ENCODE measurements around the gene TENT5C. TPM values are rescaled to one million over a fixed set of nuclear protein-coding genes. Genes with fewer than 3 reads are reported as not detected.

TENT5C gene
- total RNA-seq, 5 donors from 2014 or later (not counting 1 experiment from before 2014, with no cell fraction given): 7.6 to 133 (median 11.2) TPM

DNA sequence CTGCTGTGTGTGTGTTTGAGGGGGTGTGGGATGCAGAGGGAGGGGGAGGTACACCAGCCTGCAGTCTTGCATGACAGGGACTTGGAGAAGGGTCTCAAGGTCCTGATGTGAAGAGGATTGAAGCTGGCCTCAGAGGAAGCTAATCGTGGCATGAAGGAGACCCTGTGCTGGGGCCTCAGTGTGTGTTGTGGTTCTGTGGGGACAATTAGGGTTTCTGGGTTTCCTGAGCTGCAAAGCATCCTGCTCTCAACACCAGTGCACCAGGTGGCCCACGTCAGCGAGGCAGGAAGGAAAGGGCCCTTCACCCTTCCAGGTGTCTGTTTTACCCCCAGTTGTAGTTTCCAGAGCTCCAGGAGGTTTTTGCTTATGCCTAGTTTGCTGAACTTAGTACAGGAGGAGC is 52.8 kb downstream of the TENT5C start:
- peak overlapping the region; percentile 17 to 80 for H3K27ac Mint-ChIP-seq
- Histone ChIP-seq H3K4me1 (ENCODE audit: control insufficient read depth in 1 of 2, extremely low read depth in 1 of 2, insufficient read depth in 2 of 2, low read length in 2 of 2) (peaks cover 63 to 91% of the 10 kb centered on the region in 2 experiments), H3K27me3 (replicated peaks in 1 of 2; ENCODE audit: control insufficient read depth in 2 of 2, extremely low read depth in 1 of 2, insufficient read depth in 2 of 2, low read length in 1 of 2) (peaks cover 0 to 5% of the 10 kb centered on the region in 2 experiments), H3K36me3 (ENCODE audit: control insufficient read depth in 2 of 2, extremely low read depth in 1 of 2, insufficient read depth in 1 of 2, low read length in 1 of 2) (no peaks in the 10 kb centered on the region), H3K9me3 (no peaks in the 10 kb centered on the region), H3K4me3 (ENCODE audit: control insufficient read depth in 1 of 2, extremely low read depth in 1 of 2, low read length in 1 of 2) (no peak overlapping the region), H3K27ac (ENCODE audit: low read length) (peak overlapping the region; percentile 22)
- peaks cover 89 to 97% (median 95%) of the 10 kb centered on the region in 3 donors for H3K4me1 Mint-ChIP-seq
- H3K27me3 Mint-ChIP-seq: no peaks in the 10 kb centered on the region
- peaks cover 6 to 15% (median 7%) of the 10 kb centered on the region in 3 donors for H3K9me3 Mint-ChIP-seq
- ATAC-seq (replicated peaks in 1 of 4) (peak; percentile 66 to 75 (median 68)), DNase-seq (peak; percentile 47 to 88 (median 77))
- CTCF ChIA-PET: interaction anchor here in 1 of 2 donors (1.0 to 4.8 kb wide), 4 partner anchors 16 to 124 kb away, joined by 3 to 39 read pairs (median 6); partner anchors contain the start of gene TENT5C
- POLR2A ChIA-PET: interaction anchor here (0.6 to 9.6 kb wide), 6 partner anchors 34 to 111 kb away, joined by 4 to 97 read pairs (median 8); partner anchors contain the start of gene TENT5C (in 1 of the 2)
- no peaks in the 10 kb centered on the region for H3K36me3 Mint-ChIP-seq
- no CpG with 5 or more reads among the region's 3 CpGs for WGBS (ENCODE audit: insufficient coverage)
- peak overlapping the region; percentile 26 to 71 (median 31) for H3K4me3 Mint-ChIP-seq

DNA sequence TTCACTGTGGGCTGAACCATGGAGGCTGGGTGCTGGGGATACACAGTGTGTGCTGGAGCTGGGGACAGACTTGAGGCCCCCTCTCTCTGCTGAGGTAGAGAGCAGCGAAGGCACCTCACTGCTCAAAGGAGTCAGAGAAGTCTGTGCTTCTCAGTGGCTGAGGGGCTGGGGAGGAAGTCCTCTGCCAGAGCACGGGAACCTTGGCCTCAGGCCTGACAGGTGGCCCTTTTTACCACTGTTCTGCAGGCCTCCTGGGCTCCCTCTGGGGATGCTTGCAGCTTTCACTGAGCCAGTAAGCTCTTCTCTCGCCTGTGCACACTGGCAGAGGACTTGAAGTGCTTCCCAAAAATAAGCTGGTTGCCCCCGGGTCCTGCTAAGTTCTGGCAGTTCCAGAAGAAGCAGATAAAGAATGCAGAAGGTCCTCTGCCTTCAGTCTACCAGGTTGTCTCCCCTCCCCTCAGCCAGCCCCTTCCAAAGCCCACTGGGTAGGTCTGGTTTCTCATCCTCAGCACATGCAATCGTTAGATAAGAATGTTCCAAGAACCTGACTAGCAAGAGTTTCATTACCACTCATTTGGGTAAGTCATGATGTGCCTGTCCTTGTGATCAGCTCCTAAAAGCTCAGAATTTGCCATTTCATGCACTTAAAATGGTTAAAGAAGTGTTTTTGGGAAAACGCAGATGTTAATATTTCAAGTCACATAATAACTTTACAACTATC is 53.9 kb downstream of the TENT5C start:
- DNase-seq: peak in 4 of 35 experiments; percentile 13 to 31 (median 16)
- no peak overlapping the region for H3K4me3 ChIP-seq (ENCODE audit: control insufficient read depth in 1 of 2, extremely low read depth in 1 of 2, low read length in 1 of 2)
- ChIA-PET CTCF (interaction anchor here (0.5 to 4.8 kb wide), 7 partner anchors 11 to 1319 kb away, joined by 3 to 39 read pairs (median 4); partner anchors contain the start of gene TENT5C (in 1 of the 2)), POLR2A (interaction anchor here (0.6 to 9.6 kb wide), 6 partner anchors 33 to 53 kb away, joined by 3 to 97 read pairs (median 6); partner anchors contain the start of gene TENT5C (in 1 of the 2))
- H3K4me1 ChIP-seq (ENCODE audit: control insufficient read depth in 1 of 2, extremely low read depth in 1 of 2, insufficient read depth in 2 of 2, low read length in 2 of 2): peaks cover 60 to 88% of the 10 kb centered on the region in 2 experiments
- H3K9me3 ChIP-seq: no peaks in the 10 kb centered on the region
- Mint-ChIP-seq H3K36me3 (no peaks in the 10 kb centered on the region), H3K27ac (peak overlapping the region; percentile 20 to 50), H3K4me3 (peak overlapping the region; percentile 22 to 71 (median 29)), H3K27me3 (no peaks in the 10 kb centered on the region), H3K4me1 (peaks cover 89 to 97% (median 95%) of the 10 kb centered on the region in 3 donors), H3K9me3 (peaks cover 6 to 16% (median 7%) of the 10 kb centered on the region in 3 donors)
- ATAC-seq (replicated peaks in 1 of 4): no peak
- no peaks in the 10 kb centered on the region for H3K36me3 ChIP-seq (ENCODE audit: control insufficient read depth in 2 of 2, extremely low read depth in 1 of 2, insufficient read depth in 1 of 2, low read length in 1 of 2)
- 42% methylated on average over 3 of the region's 6 CpGs for WGBS (ENCODE audit: insufficient coverage)
- peaks cover 0 to 5% of the 10 kb centered on the region in 2 experiments for H3K27me3 ChIP-seq (replicated peaks in 1 of 2; ENCODE audit: control insufficient read depth in 2 of 2, extremely low read depth in 1 of 2, insufficient read depth in 2 of 2, low read length in 1 of 2)
- no peak overlapping the region for H3K27ac ChIP-seq (ENCODE audit: low read length)

DNA sequence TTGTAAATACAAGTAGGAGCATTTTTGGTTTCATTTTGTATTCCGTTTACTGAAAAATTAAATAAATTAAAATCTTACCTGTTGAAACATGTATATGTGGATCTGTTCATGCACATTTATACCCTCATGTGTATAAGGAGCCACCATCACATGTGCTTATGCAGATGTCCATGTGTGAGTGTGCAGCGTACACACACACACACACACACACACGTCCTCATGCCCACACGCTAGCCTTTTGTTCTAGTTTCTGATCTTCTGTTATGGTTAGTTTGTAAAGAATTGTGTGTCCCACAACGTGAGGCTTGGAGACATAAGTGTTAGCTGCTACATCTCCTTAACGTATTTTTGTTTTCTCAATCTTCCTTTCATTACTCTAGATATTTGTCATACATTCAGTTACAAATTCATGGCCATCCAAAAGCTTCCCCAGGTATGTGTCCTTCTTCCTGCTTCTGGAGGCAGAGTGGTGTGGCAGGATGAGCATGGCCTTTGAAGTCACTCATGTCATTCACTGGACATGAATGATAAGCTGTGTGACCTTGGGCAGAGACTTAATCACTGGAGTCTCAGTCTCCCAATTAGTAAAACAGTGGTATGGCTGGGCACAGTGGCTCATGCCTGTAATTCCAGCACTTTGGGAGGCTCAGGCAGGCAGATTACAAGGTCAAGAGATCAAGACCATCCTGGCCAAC is 54.6 kb downstream of the TENT5C start:
- Histone ChIP-seq H3K27ac (ENCODE audit: low read length) (no peak overlapping the region), H3K9me3 (no peaks in the 10 kb centered on the region), H3K4me3 (ENCODE audit: control insufficient read depth in 1 of 2, extremely low read depth in 1 of 2, low read length in 1 of 2) (no peak overlapping the region), H3K4me1 (ENCODE audit: control insufficient read depth in 1 of 2, extremely low read depth in 1 of 2, insufficient read depth in 2 of 2, low read length in 2 of 2) (peaks cover 55 to 88% of the 10 kb centered on the region in 2 experiments), H3K27me3 (replicated peaks in 1 of 2; ENCODE audit: control insufficient read depth in 2 of 2, extremely low read depth in 1 of 2, insufficient read depth in 2 of 2, low read length in 1 of 2) (peaks cover 0 to 5% of the 10 kb centered on the region in 2 experiments), H3K36me3 (ENCODE audit: control insufficient read depth in 2 of 2, extremely low read depth in 1 of 2, insufficient read depth in 1 of 2, low read length in 1 of 2) (no peaks in the 10 kb centered on the region)
- peaks cover 6 to 16% (median 7%) of the 10 kb centered on the region in 3 donors for H3K9me3 Mint-ChIP-seq
- peaks cover 89 to 97% (median 95%) of the 10 kb centered on the region in 3 donors for H3K4me1 Mint-ChIP-seq
- no CpG with 5 or more reads among the region's 6 CpGs for WGBS (ENCODE audit: insufficient coverage)
- CTCF ChIA-PET: interaction anchor here (0.5 to 1.6 kb wide), 9 partner anchors 10 to 138 kb away, joined by 3 to 5 read pairs (median 3); no protein-coding TSS in a partner anchor
- H3K36me3 Mint-ChIP-seq: no peaks in the 10 kb centered on the region
- DNase-seq (peak in 1 of 35 experiments; percentile 25), ATAC-seq (replicated peaks in 1 of 4) (no peak)
- peak overlapping the region; percentile 19 to 79 for H3K27ac Mint-ChIP-seq
- no peaks in the 10 kb centered on the region for H3K27me3 Mint-ChIP-seq
- H3K4me3 Mint-ChIP-seq: peak overlapping the region; percentile 32 to 71 (median 59)
- POLR2A ChIA-PET: interaction anchor here (0.6 to 9.6 kb wide), 12 partner anchors 34 to 858 kb away, joined by 3 to 97 read pairs (median 4); partner anchors contain the start of gene TENT5C (in 2 of the 2)

DNA sequence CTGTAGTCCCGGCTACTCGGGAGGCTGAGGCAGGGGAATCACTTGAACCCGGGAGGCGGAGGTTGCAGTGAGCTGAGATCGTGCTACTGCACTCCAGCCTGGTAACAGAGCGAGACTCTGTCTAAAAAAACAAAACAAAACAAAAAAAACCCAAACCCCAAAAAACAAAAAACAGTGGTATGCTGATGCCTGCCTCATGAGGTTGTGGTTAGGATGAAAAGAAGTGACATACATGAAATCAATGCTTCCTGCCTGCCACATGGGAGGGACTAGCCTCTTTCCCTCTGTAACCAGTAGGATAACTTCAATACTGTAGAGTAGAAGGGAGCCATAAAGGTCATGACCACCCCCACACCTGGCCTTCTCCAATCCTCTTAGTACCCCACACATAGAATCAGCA is 55.2 kb downstream of the TENT5C start:
- H3K9me3 ChIP-seq: no peaks in the 10 kb centered on the region
- H3K36me3 Mint-ChIP-seq: no peaks in the 10 kb centered on the region
- peak overlapping the region; percentile 30 for H3K27ac ChIP-seq (ENCODE audit: low read length)
- peak in 32 of 35 experiments; percentile 20 to 84 (median 52) for DNase-seq
- ATAC-seq (replicated peaks in 1 of 4): peak; percentile 18 to 54 (median 20)
- H3K4me1 ChIP-seq (ENCODE audit: control insufficient read depth in 1 of 2, extremely low read depth in 1 of 2, insufficient read depth in 2 of 2, low read length in 2 of 2): peaks cover 49 to 87% of the 10 kb centered on the region in 2 experiments
- peak overlapping the region; percentile 70 to 79 for H3K27ac Mint-ChIP-seq
- peaks cover 0 to 4% of the 10 kb centered on the region in 2 donors for H3K27me3 Mint-ChIP-seq
- H3K4me3 ChIP-seq (ENCODE audit: control insufficient read depth in 1 of 2, extremely low read depth in 1 of 2, low read length in 1 of 2): no peak overlapping the region
- H3K4me3 Mint-ChIP-seq: peak overlapping the region; percentile 32 to 71 (median 59)
- POLR2A ChIA-PET: interaction anchor here (0.5 to 9.6 kb wide), 11 partner anchors 35 to 859 kb away, joined by 3 to 97 read pairs (median 4); partner anchors contain the start of gene TENT5C (in 2 of the 2)
- H3K36me3 ChIP-seq (ENCODE audit: control insufficient read depth in 2 of 2, extremely low read depth in 1 of 2, insufficient read depth in 1 of 2, low read length in 1 of 2): no peaks in the 10 kb centered on the region
- no CpG with 5 or more reads among the region's 6 CpGs for WGBS (ENCODE audit: insufficient coverage)
- CTCF ChIA-PET: interaction anchor here (0.5 to 1.6 kb wide), 7 partner anchors 10 to 138 kb away, joined by 3 to 5 read pairs (median 4); no protein-coding TSS in a partner anchor
- H3K27me3 ChIP-seq (replicated peaks in 1 of 2; ENCODE audit: control insufficient read depth in 2 of 2, extremely low read depth in 1 of 2, insufficient read depth in 2 of 2, low read length in 1 of 2): peaks cover 0 to 5% of the 10 kb centered on the region in 2 experiments
- H3K4me1 Mint-ChIP-seq: peaks cover 89 to 97% (median 95%) of the 10 kb centered on the region in 3 donors
- peaks cover 6 to 16% (median 7%) of the 10 kb centered on the region in 3 donors for H3K9me3 Mint-ChIP-seq

DNA sequence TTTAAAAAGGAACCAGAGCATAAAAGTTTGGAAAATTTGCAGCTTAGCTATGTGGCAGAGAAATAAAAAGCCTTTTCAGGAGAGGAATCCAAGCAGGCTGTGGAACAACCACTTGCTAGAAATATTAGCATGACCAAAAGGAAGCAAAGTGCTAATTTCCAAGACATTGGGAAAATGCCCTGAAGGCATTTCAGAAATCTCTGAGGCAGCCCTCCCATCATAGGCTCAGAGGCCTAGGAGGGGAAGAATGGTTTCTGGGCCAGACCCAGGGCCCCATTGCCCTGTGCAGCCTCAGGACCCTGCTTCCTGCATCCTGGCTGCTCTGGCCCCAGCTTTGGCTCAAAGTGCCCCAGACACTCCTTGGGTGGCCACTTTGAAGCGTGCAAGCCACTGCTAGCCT is 56.8 kb downstream of the TENT5C start:
- Mint-ChIP-seq H3K4me1 (peaks cover 81 to 94% (median 89%) of the 10 kb centered on the region in 3 donors), H3K9me3 (peaks cover 6 to 16% (median 7%) of the 10 kb centered on the region in 3 donors), H3K27me3 (peaks cover 0 to 4% of the 10 kb centered on the region in 2 donors), H3K36me3 (no peaks in the 10 kb centered on the region), H3K27ac (peak overlapping the region; percentile 20 to 92), H3K4me3 (no peak overlapping the region)
- POLR2A ChIA-PET: interaction anchor here (0.8 to 9.6 kb wide), 2 partner anchors 54 to 56 kb away, joined by 4 to 97 read pairs; partner anchors contain the start of gene TENT5C (in 2 of the 2)
- Histone ChIP-seq H3K36me3 (ENCODE audit: control insufficient read depth in 2 of 2, extremely low read depth in 1 of 2, insufficient read depth in 1 of 2, low read length in 1 of 2) (no peaks in the 10 kb centered on the region), H3K9me3 (no peaks in the 10 kb centered on the region), H3K4me1 (ENCODE audit: control insufficient read depth in 1 of 2, extremely low read depth in 1 of 2, insufficient read depth in 2 of 2, low read length in 2 of 2) (peaks cover 40 to 82% of the 10 kb centered on the region in 2 experiments), H3K4me3 (ENCODE audit: control insufficient read depth in 1 of 2, extremely low read depth in 1 of 2, low read length in 1 of 2) (no peak overlapping the region), H3K27me3 (replicated peaks in 1 of 2; ENCODE audit: control insufficient read depth in 2 of 2, extremely low read depth in 1 of 2, insufficient read depth in 2 of 2, low read length in 1 of 2) (peaks cover 0 to 5% of the 10 kb centered on the region in 2 experiments), H3K27ac (ENCODE audit: low read length) (no peak overlapping the region)
- 86% methylated on average over 1 of the region's 1 CpG for WGBS (ENCODE audit: insufficient coverage)
- DNase-seq: no peak
- ATAC-seq (replicated peaks in 1 of 4): no peak
- CTCF ChIA-PET: interaction anchor here in 1 of 2 donors (1.1 kb wide), 1 partner anchor 24 kb away, joined by 3 read pairs; no protein-coding TSS in a partner anchor

All from T-cell (primary cell).